Heart left ventricle (tissue), 16 donors: ENCODE measurements around the gene CYB5R3. TPM values are rescaled to one million over a fixed set of nuclear protein-coding genes. Genes with fewer than 3 reads are reported as not detected.
A peak's percentile ranks its signal among the peaks of the same experiment; 100 is the strongest.

Experiments used
- ATAC-seq, 4 donors: fragments of 200-7000 bp; cut with Tn5 transposase; one replicate each; pipeline ENCODE4 v1.9.1; 2020 to 2022; ENCODE audit warnings: moderate library complexity in 4 of 4, mild to moderate bottlenecking in 3 of 4, moderate number of reproducible peaks in 1 of 4
- DNase-seq, 5 donors: peaks; one replicate each; pipeline ENCODE4 v3.0.0-alpha.2; 2020
- H3K27ac ChIP-seq, 12 donors: fragments of 200-600 bp; sonication (generic) in 4 of 12; one replicate each; pipeline versions ENCODE4 v1.5.0 to v1.8.0; 2016 to 2022; ENCODE audit warnings: mild to moderate bottlenecking in 2 of 12
- H3K27me3 ChIP-seq, 9 donors: fragments of 200-600 bp; sonication (generic) in 2 of 9; one replicate each; pipeline versions ENCODE4 v1.5.1 to v1.8.0; 2016 to 2022; ENCODE audit warnings: mild to moderate bottlenecking in 3 of 9
- H3K36me3 ChIP-seq, 9 donors: fragments of 200-600 bp; sonication (generic) in 2 of 9; one replicate each; pipeline versions ENCODE4 v1.5.0 to v1.8.0; 2018 to 2022; ENCODE audit warnings: mild to moderate bottlenecking in 2 of 9
- H3K4me1 ChIP-seq, 12 donors: fragments of 200-600 bp; sonication (generic) in 4 of 12; one replicate each; pipeline versions ENCODE4 v1.5.0 to v1.8.0; 2016 to 2022; ENCODE audit warnings: mild to moderate bottlenecking in 3 of 12
- H3K4me3 ChIP-seq, 12 donors: fragments of 200-600 bp; sonication (generic) in 4 of 12; one replicate each; pipeline versions ENCODE4 v1.5.0 to v1.8.0; 2017 to 2022; ENCODE audit warnings: mild to moderate bottlenecking in 9 of 12, moderate library complexity in 4 of 12
- H3K9me3 ChIP-seq, 12 donors: fragments of 200-600 bp; sonication (generic) in 4 of 12; one replicate each; pipeline versions ENCODE4 v1.5.0 to v1.8.0; 2016 to 2022; ENCODE audit warnings: mild to moderate bottlenecking in 1 of 12
- POLR2A ChIP-seq, 2 donors: fragments of 450-650 bp; IDR thresholded peaks; one replicate each; pipeline ENCODE4 v1.6.1; 2017; ENCODE audit warnings: antibody characterized with exemption in 2 of 2, mild to moderate bottlenecking in 2 of 2, moderate library complexity in 2 of 2
- WGBS, 4 donors: extraction: QIAGEN DNeasy Blood & Tissue Kit in 2 of 4; methylation state at CpG; one replicate each; pipeline versions ENCODE4 v1.1.5 to v1.1.7; 2013 to 2018; 5-methylcytosine and 5-hydroxymethylcytosine counted together
- intact Hi-C, 10 donors: fragments of 100-400 bp; cut with DNase I; formaldehyde crosslinking; loops; one replicate each; pipeline versions ENCODE4 v1.11.1 to v1.14.2; 2022
- polyA plus RNA-seq, 2 donors: library from polyadenylated mRNA; stranded (reverse); fragments of 200-250 nt; gene quantifications; one replicate each; pipeline ENCODE4 v1.2.3, GENCODE V29; 2013
- total RNA-seq, 9 donors: library from RNA; depleted of rRNA in 2 of 9; stranded (reverse); fragments of >200 nt in 2 of 9; fragmentation: NEBNext Ultra II Directional in 3 of 9; extraction: Animal tissue kit (Norgen Biotek cat#: 25700) in 3 of 9; gene quantifications; one replicate each; pipeline versions ENCODE4 v1.1.0 to v1.2.4, GENCODE V29; 2016 to 2023
- TF ChIP-seq, protein P1 (sequence below), 12 donors: fragments of 200-600 bp; sonication (generic) in 4 of 12; IDR thresholded peaks; one replicate each; pipeline versions ENCODE4 v1.5.0 to v1.8.0; 2018 to 2022; ENCODE audit warnings: antibody characterized with exemption in 12 of 12, mild to moderate bottlenecking in 5 of 12
- donor health status: ischemic (EF 13 %, LVEDD 7.1; RV severe dilation, severe dysfunction).
- donor health status: healthy with polysubstance abuse.
- donor health status: DM: no; HTN: yes; CAD: no.
- donor health status: DM: no; HTN: no; CAD: no.
- donor health status: ischemic (EF 25% LVEDD 6.9; RV normal size, moderate dysfunction).
- donor health status: ischemic (EF 25% LVEDD 5.7; RV mildly dilated, moderate dysfunction).
- donor health status: healthy.
- donor health status: DM: yes; HTN: yes; CAD: no.
- donor health status: ischemic (EF 35%, LVEDD 5.7; RV mildly dilated, moderate dysfunction).
- donor health status: nonischemic (EF 11% LVEDD 7.7; RV severe dilation, severe dysfunction).
- donor health status: DM: yes; HTN: yes; CAD: no.
- donor health status: PGD.
- donor health status: ischemic (EF 29% LVEDD 5.4; RV normal size, mild dysfunction).
- donor health status: nonischemic (EF 23%, LVEDD 6.1; RV moderate dilation, normal function).

The CYB5R3 gene
- total and polyA plus RNA-seq, 11 donors, result 135 to 459 (median 305) TPM

DNA sequence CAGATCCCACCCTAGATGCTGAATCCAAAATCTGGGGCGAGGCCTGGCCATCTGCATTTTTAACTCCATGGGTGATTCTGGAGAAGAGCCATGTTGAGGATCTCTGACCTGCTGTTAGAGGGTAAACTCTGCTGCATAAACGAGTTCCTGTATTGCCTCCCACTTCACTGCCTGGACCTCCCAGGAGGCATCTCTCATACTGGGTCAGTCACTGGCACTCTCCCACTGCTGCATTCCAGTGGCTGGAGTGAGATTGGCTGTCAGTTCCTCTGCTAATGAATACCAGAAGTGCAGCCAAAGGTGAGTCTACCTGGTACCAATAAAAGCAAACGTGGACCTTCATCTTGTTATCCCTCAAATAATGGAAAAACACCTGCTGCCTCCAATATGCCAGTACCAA, 44.8 kb downstream of the CYB5R3 start:
- DNase-seq (no peak), ATAC-seq (peak; percentile 28 to 56 (median 52))
- H3K36me3 ChIP-seq, result peaks cover 0 to 65% (median 49%) of the 10 kb centered on the region in 9 donors
- H3K27me3 ChIP-seq, result no peaks in the 10 kb centered on the region
- H3K27ac ChIP-seq, result no peak overlapping the region
- no peak overlapping the region for H3K4me3 ChIP-seq
- no peak for TF ChIP-seq POLR2A (IDR thresholded peaks at IDR 0.05)
- TF ChIP-seq, protein P1, sequence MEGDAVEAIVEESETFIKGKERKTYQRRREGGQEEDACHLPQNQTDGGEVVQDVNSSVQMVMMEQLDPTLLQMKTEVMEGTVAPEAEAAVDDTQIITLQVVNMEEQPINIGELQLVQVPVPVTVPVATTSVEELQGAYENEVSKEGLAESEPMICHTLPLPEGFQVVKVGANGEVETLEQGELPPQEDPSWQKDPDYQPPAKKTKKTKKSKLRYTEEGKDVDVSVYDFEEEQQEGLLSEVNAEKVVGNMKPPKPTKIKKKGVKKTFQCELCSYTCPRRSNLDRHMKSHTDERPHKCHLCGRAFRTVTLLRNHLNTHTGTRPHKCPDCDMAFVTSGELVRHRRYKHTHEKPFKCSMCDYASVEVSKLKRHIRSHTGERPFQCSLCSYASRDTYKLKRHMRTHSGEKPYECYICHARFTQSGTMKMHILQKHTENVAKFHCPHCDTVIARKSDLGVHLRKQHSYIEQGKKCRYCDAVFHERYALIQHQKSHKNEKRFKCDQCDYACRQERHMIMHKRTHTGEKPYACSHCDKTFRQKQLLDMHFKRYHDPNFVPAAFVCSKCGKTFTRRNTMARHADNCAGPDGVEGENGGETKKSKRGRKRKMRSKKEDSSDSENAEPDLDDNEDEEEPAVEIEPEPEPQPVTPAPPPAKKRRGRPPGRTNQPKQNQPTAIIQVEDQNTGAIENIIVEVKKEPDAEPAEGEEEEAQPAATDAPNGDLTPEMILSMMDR (IDR thresholded peaks at IDR 0.05), result no peak
- H3K9me3 ChIP-seq, result no peaks in the 10 kb centered on the region
- H3K4me1 ChIP-seq, result peaks cover 0 to 42% (median 24%) of the 10 kb centered on the region in 12 donors
- intact Hi-C loops, result no loop called here
- WGBS, 4 donors, result 33 to 51% (median 48%) methylated on average over 2 to 3 of the region's 3 CpGs

- no peaks in the 10 kb centered on the region for H3K9me3 ChIP-seq
- 90 to 95% (median 92%) methylated on average over 2 of the region's 2 CpGs for WGBS, 4 donors
- H3K36me3 ChIP-seq, result peaks cover 0 to 72% (median 59%) of the 10 kb centered on the region in 9 donors
- TF ChIP-seq, protein P1 (IDR thresholded peaks at IDR 0.05), result no peak
- no peak for TF ChIP-seq POLR2A (IDR thresholded peaks at IDR 0.05)
- no peak overlapping the region for H3K27ac ChIP-seq
- intact Hi-C loops, result no loop called here
- no peaks in the 10 kb centered on the region for H3K27me3 ChIP-seq
- no peak overlapping the region for H3K4me3 ChIP-seq
- H3K4me1 ChIP-seq, result peaks cover 0 to 32% (median 15%) of the 10 kb centered on the region in 12 donors
- no peak for DNase-seq
- no peak for ATAC-seq
Observed at GRCh38 chr22:42603427-42603826, 45.8 kb downstream of the CYB5R3 start.

- ATAC-seq (no peak), DNase-seq (no peak)
- WGBS, 4 donors, result 64 to 75% (median 72%) methylated on average over 2 of the region's 2 CpGs
- no peak for TF ChIP-seq POLR2A (IDR thresholded peaks at IDR 0.05)
- TF ChIP-seq, protein P1 (IDR thresholded peaks at IDR 0.05), result no peak
- intact Hi-C loops, result no loop called here
- no peaks in the 10 kb centered on the region for H3K9me3 ChIP-seq
- no peak overlapping the region for H3K4me3 ChIP-seq
- no peaks in the 10 kb centered on the region for H3K27me3 ChIP-seq
- H3K27ac ChIP-seq, result no peak overlapping the region
- peaks cover 0 to 30% (median 15%) of the 10 kb centered on the region in 12 donors for H3K4me1 ChIP-seq
- H3K36me3 ChIP-seq, result peaks cover 0 to 81% (median 68%) of the 10 kb centered on the region in 9 donors
Observed at GRCh38 chr22:42602470-42602869, 46.7 kb downstream of the CYB5R3 start.

- Histone ChIP-seq H3K4me1 (peaks cover under 1 to 35% (median 20%) of the 10 kb centered on the region in 12 donors), H3K9me3 (no peaks in the 10 kb centered on the region), H3K27me3 (no peaks in the 10 kb centered on the region), H3K36me3 (peaks cover 0 to 86% (median 73%) of the 10 kb centered on the region in 9 donors), H3K27ac (no peak overlapping the region), H3K4me3 (no peak overlapping the region)
- intact Hi-C loops, result no loop called here
- DNase-seq (peak in 1 of 5 donors; percentile 11), ATAC-seq (no peak)
- TF ChIP-seq, protein P1 (IDR thresholded peaks at IDR 0.05), result no peak
- TF ChIP-seq POLR2A (IDR thresholded peaks at IDR 0.05), result no peak
- 93 to 96% (median 96%) methylated on average over 6 of the region's 6 CpGs for WGBS, 4 donors
Observed at GRCh38 chr22:42601879-42602465, 47.2 kb downstream of the CYB5R3 start.
